ENCODE measurements around the gene WDPCP.
"Not testable (repeated sequence)": the region's sequence is repeated elsewhere in the genome, so short reads cannot be mapped to it uniquely, and the experiment has no call there.

WDPCP gene, protein sequence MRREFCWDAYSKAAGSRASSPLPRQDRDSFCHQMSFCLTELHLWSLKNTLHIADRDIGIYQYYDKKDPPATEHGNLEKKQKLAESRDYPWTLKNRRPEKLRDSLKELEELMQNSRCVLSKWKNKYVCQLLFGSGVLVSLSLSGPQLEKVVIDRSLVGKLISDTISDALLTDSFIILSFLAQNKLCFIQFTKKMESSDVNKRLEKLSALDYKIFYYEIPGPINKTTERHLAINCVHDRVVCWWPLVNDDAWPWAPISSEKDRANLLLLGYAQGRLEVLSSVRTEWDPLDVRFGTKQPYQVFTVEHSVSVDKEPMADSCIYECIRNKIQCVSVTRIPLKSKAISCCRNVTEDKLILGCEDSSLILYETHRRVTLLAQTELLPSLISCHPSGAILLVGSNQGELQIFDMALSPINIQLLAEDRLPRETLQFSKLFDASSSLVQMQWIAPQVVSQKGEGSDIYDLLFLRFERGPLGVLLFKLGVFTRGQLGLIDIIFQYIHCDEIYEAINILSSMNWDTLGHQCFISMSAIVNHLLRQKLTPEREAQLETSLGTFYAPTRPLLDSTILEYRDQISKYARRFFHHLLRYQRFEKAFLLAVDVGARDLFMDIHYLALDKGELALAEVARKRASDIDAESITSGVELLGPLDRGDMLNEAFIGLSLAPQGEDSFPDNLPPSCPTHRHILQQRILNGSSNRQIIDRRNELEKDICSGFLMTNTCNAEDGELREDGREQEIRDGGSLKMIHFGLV

DNA sequence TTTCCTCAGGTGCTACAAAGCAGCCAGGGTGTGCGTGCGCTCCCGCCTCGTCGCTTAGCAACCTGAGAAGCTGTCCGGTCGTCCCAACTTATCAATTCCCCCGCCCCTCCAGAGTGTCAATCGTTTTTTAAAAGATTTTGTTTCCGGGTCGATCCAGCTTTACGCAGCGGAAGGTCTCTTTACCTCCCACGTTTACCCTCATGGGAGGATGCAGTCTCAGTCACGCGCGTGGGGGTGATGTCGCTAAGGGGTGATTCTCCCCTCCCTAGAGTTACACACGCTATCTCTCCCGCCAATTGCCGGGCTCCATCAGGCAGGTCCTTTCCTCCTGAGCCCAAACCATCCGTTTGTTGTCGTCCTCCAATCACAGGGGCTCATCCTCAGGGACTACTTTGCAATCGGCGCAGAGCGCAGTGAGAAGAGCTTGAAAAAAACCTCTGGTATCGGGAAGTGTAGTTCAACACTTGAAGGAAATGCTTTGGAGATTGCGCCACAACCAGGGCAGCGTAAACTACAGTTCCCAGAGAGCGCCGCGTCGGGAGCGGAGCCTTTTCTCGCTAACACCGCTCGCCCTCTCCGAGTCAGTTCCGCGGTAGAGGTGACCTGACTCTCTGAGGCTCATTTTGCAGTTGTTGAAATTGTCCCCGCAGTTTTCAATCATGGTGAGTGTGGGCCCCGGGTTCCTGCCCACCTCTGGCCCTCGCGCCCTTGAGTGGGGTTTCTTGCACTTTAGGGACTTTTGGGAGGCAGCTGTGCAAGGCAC is at the start of gene WDPCP, which contains the start of gene MDH1:
TSS of gene WDPCP (minus strand) at position 93 of the 763 bp plus-strand sequence. CDS start 206 bp downstream, outside the sequence.
TSS of gene MDH1 (plus strand) at position 579 of the 763 bp plus-strand sequence. CDS start at position 660, 81 bp downstream.
- peak; percentile 89 to 94 for DNase-seq (ENCODE audit: low read depth in 2 of 2)

DNA sequence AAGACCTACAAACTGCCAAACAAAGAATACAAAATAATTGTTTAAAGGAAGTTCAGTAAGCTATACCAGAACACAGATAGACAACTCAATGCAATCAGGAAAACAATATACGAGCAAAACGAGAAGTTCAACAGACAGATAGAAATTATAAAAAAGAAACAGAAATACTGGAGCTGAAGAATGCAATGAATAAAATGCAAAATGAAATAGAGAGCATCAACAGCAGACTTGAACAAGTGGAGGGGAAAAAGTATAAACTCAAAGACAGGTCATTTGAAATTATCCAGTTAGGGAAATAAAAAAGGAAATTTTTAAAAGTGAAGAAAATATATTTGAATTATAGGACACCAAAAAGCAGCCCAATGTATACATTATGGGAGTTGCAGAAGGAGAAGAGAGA is 44.1 kb upstream of the WDPCP start:
- DNase-seq (ENCODE audit: low read depth in 2 of 2), result no peak

DNA sequence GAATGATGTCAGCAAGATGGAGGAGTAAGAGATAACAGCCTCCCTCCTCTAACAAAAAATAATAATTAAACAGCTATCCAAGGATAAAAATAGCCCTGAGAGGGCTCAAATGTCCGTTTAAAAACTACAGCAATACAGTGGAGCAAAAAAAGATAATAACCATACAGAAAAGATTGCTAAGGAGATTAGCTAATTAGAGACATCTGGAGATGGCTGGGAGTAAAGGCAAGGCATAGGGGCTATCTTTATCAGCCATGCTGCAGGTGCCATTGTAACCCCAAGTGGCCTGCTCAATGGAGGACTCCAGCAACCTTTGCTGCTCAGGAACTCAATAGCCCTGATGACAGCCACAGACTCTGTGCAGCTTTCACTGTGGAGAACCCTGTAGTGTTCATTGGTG is 43.2 kb upstream of the WDPCP start:
- no peak for DNase-seq (ENCODE audit: low read depth in 2 of 2)

DNA sequence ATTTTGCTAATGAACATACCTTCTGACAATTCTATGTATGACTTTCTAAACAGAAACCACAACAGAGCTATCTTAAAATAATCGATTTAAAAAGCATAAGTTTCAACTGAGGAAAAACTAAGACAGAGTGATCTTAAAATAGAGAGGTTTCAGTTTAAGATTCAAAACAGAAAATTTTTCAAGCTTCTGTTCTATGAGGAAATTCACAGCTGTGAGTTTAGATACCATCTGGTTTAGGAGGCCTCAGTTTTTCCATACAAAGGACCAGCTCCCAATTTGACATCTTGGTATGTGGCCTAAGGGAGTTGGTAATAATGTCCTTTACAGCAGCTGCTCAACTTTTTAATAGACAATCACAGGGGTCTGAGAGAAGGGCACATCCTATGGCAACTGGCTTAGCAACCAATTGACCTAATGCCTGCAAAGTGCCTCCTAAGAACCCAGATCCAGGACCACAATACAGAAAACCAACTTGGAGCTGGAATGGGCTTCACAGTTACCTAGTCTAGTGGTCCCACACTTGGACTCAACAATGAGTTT is 40.2 kb upstream of the WDPCP start:
- no peak for DNase-seq (ENCODE audit: low read depth in 2 of 2)

DNA sequence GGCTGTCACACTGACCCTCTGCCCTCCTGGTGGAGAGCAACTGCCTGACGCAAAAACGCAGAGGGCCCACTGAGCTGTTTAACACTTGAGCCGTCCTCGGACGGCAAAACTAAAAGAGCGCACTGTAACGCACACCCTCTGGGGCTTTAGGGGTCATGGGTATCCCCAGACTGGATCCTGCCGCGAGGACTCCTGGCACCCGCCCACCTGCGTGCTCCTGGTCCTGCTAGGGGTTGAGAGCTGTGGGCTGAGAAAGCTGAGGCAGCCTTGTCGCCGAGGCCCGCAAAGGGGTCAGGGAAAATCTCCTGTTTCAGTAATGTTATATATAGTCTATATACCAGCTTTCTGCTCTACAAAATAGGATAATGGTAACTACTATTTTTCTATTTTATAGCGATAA is 39.6 kb upstream of the WDPCP start:
- no peak for DNase-seq (ENCODE audit: low read depth in 2 of 2)

DNA sequence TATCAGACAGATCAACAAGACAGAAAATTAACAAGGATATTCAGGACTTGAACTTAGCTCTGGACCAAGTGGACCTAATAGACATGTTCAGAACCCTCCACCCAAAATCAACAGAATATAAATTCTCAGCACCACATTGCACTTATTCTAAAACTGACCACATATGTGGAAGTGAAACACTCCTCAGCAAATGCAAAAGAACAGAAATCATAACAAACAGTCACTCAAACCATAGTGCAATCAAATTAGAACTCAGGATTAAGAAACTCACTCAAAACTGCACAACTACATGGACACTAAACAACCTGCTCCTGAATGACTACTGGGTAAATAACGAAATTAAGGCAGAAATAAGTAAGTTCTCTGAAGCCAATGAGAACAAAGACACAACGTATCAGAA is 35.5 kb upstream of the WDPCP start:
- DNase-seq (ENCODE audit: low read depth in 2 of 2), result not testable (repeated sequence)

DNA sequence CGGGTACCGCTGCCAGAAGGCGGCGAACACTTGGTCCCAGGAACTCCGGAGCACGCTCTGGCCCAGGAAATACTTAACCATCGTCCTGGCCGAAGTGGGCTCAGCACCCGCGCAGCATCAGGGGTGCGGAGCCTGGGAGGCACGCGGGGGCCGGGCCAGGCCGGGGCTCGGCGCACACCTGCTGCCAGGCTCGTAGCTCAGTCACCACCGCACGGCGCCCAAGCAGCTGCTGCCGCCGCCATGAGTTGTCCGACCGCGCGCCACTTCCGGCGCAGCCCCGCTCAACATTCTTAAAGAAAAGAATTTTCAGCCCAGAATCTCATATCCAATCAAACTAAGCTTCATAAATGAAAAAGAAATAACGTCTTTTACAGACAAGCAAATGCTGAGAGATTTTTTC is 34.5 kb upstream of the WDPCP start:
- DNase-seq (ENCODE audit: low read depth in 2 of 2), result no peak

DNA sequence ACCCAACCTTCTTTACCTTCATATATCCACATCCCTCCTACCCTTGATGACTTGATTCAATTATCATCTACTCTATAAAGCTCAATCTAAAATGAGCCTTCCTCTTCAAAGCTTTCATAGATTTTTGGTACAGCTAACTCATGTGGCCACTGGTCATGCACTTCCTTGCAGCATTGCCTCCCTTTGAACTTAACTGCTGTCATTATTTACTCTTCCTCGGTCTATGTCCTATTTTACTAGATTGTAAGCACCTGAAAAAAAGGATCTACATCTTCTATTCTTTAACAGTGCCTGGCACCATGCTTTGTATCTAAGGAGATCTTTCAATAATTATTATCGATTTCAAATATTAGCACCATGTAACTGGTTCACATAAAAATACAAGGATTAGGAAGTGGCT is 31.1 kb upstream of the WDPCP start:
- DNase-seq (ENCODE audit: low read depth in 2 of 2), result no peak

DNA sequence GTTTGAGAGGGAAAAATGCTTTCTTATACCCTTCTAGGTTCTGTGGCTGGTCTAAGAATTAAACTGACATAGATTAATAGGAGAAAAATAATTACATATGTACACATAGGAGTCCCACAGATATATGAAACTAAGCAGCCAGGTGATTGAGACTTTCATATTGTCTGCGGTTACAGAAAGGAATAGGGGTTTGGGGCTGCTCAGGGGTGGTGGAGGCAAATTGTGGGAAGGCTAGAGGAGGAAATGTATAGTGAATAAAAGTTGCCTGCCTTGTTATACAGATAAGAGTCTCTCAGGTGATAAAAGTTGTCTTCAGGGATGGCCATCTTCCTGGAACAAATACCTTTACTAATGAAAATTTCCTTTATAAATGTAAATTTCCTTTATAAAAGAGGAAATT is 29.1 kb upstream of the WDPCP start:
- DNase-seq (ENCODE audit: low read depth in 2 of 2), result no peak

DNA sequence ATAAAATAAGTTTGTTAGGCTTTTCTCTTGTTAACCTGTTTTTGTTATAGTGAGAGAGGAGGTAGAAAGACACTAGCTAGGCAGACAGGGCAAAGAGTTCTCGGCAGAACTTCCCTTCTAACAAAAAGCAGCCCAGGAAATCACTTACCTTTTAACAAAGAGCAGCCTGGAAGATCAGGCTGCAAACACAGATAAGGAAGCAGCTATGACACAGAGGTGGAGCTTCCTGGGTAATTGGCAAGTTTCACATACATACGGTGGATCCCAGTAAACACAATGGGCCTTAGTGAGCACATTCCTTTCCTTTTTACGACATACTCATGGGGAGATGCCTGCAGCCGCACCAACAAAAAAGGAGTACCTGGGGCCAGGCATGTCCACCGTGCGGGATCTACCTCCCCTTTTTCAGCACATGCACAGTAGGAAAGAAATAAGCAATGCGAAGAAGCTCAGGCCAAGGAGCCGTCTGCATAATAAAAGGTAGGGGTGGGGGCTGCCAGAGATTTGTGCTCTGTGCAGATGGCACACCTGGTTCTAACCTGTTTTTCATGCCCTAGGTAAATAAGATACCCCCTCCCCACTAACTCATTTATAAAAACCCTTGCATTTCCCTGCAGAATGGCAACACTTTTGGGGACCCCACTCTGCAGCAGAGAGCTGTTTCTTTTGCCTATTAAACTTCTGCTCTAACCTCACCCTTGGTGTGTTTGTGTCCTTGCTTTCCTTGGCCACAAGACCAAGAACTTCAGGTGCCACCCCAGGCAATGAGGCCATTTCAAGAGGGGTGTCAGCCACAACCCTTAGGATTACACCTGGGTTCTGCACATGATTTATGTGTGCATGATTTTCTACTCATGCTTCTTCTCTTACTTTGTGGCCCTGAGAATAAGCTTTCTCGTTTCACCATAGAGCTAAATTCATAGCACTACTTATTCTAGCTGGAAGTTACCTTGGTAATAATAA is 27.0 kb upstream of the WDPCP start:
- DNase-seq (ENCODE audit: low read depth in 2 of 2), result no peak

DNA sequence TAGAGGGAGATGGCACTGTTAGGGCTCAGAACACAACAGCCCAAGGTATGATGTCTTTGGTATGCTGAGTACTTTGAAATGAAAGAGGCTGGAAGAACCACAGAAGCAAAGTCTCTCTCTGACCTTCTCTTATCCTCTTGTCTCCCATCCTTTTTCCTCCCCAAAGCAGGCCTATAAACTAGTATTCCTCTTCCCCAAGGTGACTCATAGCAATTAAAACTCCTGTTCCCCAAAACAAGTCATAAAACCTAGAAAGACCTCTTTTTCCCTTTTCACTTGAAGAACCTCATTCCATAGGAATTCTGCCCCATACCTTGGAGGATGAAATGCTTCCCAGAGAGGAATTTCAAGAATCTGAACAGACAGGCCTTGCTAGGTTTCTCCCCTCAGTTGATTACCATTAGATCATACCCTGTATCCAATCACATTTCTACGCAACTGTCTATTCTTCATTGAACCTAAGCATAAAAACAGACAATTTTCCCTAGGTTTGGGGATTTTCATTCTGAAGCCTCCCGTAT is 26.2 kb upstream of the WDPCP start:
- no peak for DNase-seq (ENCODE audit: low read depth in 2 of 2)

DNA sequence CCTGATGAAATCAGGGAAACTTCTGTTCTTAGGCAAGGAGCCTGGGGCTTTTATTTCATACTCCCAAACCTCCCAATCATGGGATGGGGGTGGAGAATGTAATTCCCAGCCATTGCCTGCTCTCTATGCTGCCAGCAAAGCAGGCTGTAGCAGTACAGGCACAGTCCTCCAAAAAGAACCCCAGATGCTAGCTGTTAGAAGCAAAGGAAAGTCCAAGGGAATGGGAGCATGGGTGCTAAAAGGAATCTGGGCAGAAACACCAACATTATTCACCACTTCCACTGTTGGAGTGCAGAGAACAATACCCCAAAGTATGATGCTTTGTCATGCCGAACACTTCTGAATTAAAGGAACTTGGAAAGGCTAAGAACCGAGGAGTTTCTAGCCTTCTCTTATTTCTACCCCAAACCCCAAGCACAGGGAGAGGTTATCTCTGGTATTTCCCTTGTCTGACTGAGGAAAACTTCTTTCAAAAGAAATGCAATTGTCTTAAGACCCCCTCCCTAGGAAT is 25.2 kb upstream of the WDPCP start:
- DNase-seq (ENCODE audit: low read depth in 2 of 2), result no peak

DNA sequence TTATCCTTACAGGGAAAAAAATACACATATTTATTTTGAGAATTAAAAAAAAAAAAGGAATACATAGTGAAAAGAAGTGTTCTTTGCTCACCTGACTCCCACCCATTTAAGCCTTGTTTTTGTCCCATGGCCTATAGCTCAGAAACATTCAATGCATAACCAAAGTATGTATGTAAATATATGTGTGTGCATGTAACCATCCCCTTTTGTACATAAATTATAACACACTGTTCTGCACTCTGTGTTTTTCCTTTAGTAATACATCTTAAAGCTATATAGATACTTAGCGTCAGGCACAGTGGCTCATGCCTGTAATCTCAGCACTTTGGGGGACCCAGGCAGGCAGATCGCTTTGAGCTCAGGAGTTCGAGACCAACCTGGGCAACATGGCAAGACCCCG is 22.2 kb upstream of the WDPCP start:
- DNase-seq (ENCODE audit: low read depth in 2 of 2), result no peak

DNA sequence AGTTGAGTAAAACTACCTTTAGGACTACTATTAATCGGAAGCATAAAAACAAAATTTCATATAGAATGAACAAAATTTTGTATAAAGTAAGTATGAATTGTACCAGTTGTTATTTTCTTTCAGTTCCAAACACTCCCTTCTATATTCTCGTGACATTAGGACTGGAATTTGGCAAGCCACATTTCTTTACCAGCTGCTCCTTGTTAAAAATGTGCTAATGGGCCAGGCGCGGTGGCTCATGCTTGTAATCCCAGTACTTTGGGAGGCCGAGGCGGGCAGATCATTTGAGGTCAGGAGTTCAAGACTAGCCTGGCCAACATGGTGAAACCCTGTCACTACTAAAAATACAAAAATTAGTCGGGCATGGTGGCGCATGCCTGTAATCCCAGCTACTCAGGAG is 20.6 kb upstream of the WDPCP start:
- DNase-seq (ENCODE audit: low read depth in 2 of 2), result not testable (repeated sequence)

DNA sequence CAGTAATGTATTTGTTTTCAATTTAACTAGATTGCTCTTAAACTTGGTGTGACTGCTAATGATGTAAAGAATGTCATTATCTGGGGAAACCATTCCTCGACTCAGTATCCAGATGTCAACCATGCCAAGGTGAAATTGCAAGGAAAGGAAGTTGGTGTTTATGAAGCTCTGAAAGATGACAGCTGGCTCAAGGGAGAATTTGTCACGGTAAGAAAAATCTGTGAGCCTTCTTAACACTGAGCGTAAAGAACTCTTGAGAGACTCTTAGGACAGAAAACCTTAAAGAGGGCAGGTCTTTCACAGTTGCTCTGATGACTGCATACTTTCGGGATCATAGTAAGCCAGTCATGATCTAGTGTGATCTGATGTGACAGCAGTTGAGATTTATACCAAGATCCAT is 16.4 kb upstream of the WDPCP start:
- DNase-seq (ENCODE audit: low read depth in 2 of 2), result no peak

DNA sequence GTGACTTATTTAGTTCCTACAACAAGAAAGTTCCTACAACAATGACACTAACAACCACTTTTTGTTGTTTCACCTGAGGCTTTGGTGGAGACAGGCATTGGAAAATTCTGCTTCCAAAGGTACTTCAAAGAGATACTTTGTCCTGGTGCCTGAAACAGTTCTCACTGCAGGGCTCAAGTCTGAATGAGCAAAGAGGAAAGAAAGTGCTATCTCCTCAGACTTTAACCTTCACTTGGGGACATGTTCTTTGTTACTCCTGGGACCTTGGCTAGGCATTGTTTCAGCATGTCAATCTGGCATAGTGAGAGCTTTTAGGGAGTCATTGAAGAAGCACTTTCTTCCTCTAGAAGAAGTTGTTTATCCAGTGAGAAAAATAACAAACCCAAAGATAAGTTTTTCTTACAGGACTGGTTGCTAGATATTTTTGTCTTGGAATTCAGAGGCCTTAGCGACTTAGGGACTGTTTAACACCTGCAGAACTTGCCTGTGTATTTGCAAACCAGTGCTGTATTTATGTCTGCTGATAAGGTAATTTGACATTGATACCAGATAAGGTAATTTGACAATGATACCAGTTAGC is 12.7 kb upstream of the WDPCP start:
- DNase-seq (ENCODE audit: low read depth in 2 of 2), result no peak

DNA sequence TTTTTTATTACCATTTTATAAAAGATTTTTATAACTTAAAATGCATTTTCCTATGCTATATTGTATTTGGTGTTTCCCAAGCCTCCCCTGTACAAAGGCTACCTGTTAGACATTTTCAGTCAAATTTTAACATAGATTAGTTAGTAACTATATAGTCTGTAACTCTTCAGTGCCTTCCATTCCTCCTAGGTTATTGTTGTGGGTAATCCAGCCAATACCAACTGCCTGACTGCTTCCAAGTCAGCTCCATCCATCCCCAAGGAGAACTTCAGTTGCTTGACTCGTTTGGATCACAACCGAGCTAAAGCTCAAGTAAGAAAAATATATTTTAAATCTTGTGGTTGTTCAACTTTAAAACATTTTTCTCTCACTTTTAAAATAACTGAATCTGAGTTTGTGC is 10.7 kb upstream of the WDPCP start:
- DNase-seq (ENCODE audit: low read depth in 2 of 2), result no peak

DNA sequence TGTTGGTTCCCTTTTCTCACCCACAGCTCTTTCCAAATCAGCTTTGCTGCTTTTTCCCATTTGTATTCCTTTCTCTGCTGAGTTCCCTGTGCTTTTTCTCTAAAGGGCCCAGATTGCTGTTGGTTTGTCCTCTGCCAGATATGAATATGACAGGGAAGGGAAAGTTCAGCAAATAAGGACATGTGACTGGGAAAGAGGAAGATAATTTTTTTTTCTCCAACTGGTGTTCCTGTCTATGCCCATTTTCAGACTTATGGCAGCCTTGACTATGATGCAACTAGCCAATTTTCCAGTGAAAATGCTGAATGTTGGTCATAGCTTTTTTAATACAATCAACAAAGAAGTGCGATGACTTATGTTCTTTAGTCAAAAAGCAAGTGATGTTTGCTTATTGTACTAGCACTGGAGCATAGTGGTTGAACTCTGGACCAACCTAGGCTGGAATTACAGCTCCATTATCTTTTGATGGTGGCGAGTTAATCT is 8.2 kb upstream of the WDPCP start:
- DNase-seq (ENCODE audit: low read depth in 2 of 2), result no peak

DNA sequence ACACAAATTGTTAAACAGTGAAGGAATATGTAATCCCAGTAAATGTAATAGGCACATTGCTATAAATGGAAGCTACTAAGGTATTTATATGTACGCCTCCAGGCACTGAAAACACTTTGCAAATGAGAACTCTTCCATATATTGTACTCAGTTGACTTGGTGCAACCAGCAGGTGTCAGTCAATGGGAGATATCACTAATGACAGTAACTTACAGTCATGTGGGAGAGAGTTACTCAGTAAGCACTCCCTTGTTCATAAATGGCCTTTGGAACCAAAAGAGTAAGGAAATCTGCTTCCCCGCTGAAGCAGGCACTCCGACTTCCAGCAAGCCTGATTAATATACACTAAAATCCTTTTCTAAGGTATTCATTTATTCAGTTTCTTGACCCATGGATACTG is 6.4 kb upstream of the WDPCP start:
- DNase-seq (ENCODE audit: low read depth in 2 of 2), result no peak
